ENCODE data around the gene TMEM132D.

Gene TMEM132D

DNA sequence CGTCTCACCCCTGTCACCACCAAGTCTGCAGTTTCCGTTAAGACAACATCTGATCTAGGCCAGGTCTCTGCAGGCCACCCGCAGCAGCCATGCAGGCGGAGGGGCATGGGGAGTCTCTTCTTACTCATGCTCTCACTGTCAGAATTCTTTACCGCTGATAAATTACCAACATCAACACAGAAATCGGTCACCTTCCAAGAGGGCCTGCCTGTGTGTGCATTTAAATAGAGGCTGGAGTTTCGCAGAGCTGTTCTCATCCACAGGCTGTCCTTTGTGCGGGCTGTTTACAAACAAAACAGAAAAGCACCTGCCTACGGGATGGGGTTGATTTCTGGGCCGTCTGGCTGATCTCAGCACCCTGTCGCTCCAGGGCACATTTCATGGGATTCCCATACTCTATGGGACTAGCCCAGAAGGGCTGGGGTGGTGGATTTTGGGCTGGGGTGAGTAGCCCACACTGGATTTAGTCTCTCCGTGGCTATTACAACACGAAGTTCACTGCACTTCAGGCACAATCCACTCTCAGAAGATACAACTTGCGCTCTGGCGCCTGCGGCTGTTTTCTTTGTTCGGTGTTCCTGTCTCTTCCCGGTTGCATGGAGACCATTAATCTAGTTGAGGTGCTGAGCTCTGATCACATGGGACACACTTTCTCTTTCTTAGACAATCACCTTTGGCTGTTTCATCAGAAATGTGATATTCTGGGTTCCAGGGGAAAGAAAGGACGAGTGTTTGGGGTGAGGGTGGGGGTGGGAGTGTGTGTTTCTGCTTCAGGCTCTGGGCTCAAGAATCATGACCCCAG, 719.5 kb downstream of the TMEM132D start:
- POLR2A ChIA-PET, result no interaction called here
- CTCF ChIA-PET, result no interaction called here
- no peak overlapping the region for H3K4me3 ChIP-seq (ENCODE audit: low read depth, low read length)
- TF ChIP-seq, protein P1, sequence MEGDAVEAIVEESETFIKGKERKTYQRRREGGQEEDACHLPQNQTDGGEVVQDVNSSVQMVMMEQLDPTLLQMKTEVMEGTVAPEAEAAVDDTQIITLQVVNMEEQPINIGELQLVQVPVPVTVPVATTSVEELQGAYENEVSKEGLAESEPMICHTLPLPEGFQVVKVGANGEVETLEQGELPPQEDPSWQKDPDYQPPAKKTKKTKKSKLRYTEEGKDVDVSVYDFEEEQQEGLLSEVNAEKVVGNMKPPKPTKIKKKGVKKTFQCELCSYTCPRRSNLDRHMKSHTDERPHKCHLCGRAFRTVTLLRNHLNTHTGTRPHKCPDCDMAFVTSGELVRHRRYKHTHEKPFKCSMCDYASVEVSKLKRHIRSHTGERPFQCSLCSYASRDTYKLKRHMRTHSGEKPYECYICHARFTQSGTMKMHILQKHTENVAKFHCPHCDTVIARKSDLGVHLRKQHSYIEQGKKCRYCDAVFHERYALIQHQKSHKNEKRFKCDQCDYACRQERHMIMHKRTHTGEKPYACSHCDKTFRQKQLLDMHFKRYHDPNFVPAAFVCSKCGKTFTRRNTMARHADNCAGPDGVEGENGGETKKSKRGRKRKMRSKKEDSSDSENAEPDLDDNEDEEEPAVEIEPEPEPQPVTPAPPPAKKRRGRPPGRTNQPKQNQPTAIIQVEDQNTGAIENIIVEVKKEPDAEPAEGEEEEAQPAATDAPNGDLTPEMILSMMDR (IDR thresholded peaks at IDR 0.05; ENCODE audit: insufficient read depth, low read length, missing control alignments), result no peak
- no peak for DNase-seq (ENCODE audit: low read depth, low spot score)

DNA sequence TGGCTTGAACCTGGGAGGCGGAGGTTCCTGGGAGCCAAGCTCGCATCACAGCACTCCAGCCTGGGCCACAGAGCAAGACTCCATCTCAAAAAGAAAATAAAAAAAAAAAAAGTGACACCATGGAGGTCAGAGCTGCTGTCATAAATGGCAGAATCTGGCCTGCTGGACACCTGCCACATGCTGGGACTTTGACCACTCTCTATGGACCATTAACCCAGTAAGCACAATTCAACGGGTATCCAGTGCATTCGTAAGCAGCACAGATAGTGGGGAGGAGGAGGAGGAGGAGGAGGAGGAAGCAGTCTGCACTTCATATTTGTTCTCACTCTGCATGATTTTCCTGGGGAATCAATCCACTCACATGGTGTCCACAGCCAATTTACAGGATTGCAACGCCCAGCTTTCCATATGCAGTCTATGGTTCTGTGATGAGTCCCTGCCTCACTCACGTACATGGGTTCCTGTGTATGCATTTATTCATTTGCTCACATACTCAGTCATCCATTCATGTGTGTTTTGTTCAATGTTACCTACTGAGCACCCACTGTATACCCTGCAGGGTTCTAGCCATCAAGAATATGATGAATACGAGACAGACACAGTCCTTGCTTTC, 723.8 kb downstream of the TMEM132D start:
- ChIA-PET CTCF (no interaction called here), POLR2A (no interaction called here)
- TF ChIP-seq, protein P1 (IDR thresholded peaks at IDR 0.05; ENCODE audit: insufficient read depth, low read length, missing control alignments), result no peak
- H3K4me3 ChIP-seq (ENCODE audit: low read depth, low read length), result no peak overlapping the region
- no peak for DNase-seq (ENCODE audit: low read depth, low spot score)

DNA sequence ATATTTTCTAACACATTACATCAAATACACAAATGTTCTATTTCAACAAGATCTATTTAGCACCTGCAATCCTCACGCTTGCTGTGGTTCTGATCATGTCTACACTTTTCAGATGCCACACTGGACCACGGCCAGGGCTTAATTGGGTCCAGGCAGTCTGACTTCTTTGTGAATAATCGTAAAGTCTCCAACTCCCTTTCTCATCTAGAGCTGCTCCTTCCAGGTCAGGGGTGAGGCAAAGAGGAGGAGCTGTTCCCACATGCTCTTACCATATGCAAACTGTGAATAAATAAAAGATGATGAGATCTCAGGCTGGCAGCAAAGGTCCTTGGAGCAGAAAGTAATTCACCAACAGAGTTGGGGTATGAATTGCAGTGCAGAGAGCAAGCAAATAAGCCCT, 733.9 kb downstream of the TMEM132D start:
- ChIA-PET POLR2A (no interaction called here), CTCF (no interaction called here)
- DNase-seq (ENCODE audit: low read depth, low spot score), result no peak
- TF ChIP-seq, protein P1 (IDR thresholded peaks at IDR 0.05; ENCODE audit: insufficient read depth, low read length, missing control alignments), result no peak
- no peak overlapping the region for H3K4me3 ChIP-seq (ENCODE audit: low read depth, low read length)

- POLR2A ChIA-PET, result no interaction called here
- TF ChIP-seq, protein P1 (IDR thresholded peaks at IDR 0.05; ENCODE audit: insufficient read depth, low read length, missing control alignments), result no peak
- DNase-seq (ENCODE audit: low read depth, low spot score), result no peak
- no peak overlapping the region for H3K4me3 ChIP-seq (ENCODE audit: low read depth, low read length)
- CTCF ChIA-PET, result no interaction called here
These were observed 740.0 kb downstream of the TMEM132D start for GRCh38 chr12:129163861-129164260.

DNA sequence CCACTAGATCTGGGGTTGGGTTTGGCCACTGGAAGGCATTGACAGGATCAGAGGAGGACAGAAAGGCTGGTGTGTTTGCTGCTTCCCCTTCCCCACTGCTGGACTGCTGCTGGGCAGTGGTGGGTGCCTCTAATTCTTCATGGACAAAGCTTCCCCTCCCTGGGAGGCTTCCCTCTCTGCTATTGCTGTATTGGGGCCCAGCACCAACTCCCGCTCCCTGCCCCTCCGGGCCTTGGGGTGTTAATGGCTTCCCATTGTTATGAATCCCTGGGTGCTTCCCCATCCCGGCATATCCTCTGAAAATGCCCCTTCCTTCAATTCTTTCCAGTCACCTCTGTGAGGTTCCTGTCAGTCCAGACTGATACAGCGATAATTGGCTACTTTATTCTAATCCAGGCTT, 740.4 kb downstream of the TMEM132D start:
- TF ChIP-seq, protein P1 (IDR thresholded peaks at IDR 0.05; ENCODE audit: insufficient read depth, low read length, missing control alignments), result no peak
- ChIA-PET POLR2A (no interaction called here), CTCF (no interaction called here)
- DNase-seq (ENCODE audit: low read depth, low spot score), result no peak
- H3K4me3 ChIP-seq (ENCODE audit: low read depth, low read length), result no peak overlapping the region

- H3K4me3 ChIP-seq (ENCODE audit: low read depth, low read length), result no peak overlapping the region
- POLR2A ChIA-PET, result no interaction called here
- TF ChIP-seq, protein P1 (IDR thresholded peaks at IDR 0.05; ENCODE audit: insufficient read depth, low read length, missing control alignments), result no peak
- CTCF ChIA-PET, result no interaction called here
- DNase-seq (ENCODE audit: low read depth, low spot score), result no peak
These were observed 741.0 kb downstream of the TMEM132D start for GRCh38 chr12:129162805-129163204.
